ENCODE results near the gene PRMT1. TPM values are rescaled to one million over a fixed set of nuclear protein-coding genes. Genes with fewer than 3 reads are reported as not detected.
A peak's percentile ranks its signal among the peaks of the same experiment; 100 is the strongest.

The PRMT1 gene
- total and polyA plus RNA-seq, 2 of the 13 experiments (the other 11 are each of a cell fraction or from before 2014, with no cell fraction given), result 324 to 374 TPM

- 0 out of 2 replicates have a peak, but pooled peaks have one; percentile 26 for TF ChIP-seq MIER2 (CRISPR knock-in tag; IDR thresholded peaks at IDR 0.05)
- TF ChIP-seq PHF21A (CRISPR knock-in tag; IDR thresholded peaks at IDR 0.05), result no peak
- TF ChIP-seq ZNF431 (CRISPR knock-in tag; IDR thresholded peaks at IDR 0.05; ENCODE audit: borderline replicate concordance, low read depth), result no peak
- TF ChIP-seq, protein P1, sequence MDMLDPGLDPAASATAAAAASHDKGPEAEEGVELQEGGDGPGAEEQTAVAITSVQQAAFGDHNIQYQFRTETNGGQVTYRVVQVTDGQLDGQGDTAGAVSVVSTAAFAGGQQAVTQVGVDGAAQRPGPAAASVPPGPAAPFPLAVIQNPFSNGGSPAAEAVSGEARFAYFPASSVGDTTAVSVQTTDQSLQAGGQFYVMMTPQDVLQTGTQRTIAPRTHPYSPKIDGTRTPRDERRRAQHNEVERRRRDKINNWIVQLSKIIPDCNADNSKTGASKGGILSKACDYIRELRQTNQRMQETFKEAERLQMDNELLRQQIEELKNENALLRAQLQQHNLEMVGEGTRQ (IDR thresholded peaks at IDR 0.05; ENCODE audit: low read depth, low read length), result peak; percentile 26; the same call in 1 of the 2 replicates
- TF ChIP-seq, protein P1 (CRISPR knock-in tag; IDR thresholded peaks at IDR 0.05; ENCODE audit: borderline replicate concordance), result peak; percentile 60
- peak; percentile 98 for TF ChIP-seq THAP11 (CRISPR knock-in tag; IDR thresholded peaks at IDR 0.05)
- TF ChIP-seq SOX5 (CRISPR knock-in tag; IDR thresholded peaks at IDR 0.05; ENCODE audit: borderline replicate concordance), result peak; percentile 33; the same call in 1 of the 2 replicates
- no peak for TF ChIP-seq ZNF354B (CRISPR knock-in tag; IDR thresholded peaks at IDR 0.05)
- TF ChIP-seq KMT2A (CRISPR knock-in tag; IDR thresholded peaks at IDR 0.05), result peak; percentile 22; the same call in 1 of the 2 replicates
- TF ChIP-seq, protein P2, sequence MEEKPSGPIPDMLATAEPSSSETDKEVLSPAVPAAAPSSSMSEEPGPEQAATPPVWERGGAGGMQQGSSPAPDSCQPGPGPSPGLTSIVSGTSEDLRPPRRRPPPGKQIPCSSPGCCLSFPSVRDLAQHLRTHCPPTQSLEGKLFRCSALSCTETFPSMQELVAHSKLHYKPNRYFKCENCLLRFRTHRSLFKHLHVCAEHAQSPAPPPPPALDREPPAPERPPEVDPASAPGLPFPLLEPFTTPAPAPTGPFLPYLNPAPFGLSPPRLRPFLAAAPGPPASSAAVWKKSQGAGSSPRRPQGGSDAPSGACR (CRISPR knock-in tag; IDR thresholded peaks at IDR 0.05), result peak; percentile 48; the same call in 1 of the 2 replicates
- TF ChIP-seq, protein P3, sequence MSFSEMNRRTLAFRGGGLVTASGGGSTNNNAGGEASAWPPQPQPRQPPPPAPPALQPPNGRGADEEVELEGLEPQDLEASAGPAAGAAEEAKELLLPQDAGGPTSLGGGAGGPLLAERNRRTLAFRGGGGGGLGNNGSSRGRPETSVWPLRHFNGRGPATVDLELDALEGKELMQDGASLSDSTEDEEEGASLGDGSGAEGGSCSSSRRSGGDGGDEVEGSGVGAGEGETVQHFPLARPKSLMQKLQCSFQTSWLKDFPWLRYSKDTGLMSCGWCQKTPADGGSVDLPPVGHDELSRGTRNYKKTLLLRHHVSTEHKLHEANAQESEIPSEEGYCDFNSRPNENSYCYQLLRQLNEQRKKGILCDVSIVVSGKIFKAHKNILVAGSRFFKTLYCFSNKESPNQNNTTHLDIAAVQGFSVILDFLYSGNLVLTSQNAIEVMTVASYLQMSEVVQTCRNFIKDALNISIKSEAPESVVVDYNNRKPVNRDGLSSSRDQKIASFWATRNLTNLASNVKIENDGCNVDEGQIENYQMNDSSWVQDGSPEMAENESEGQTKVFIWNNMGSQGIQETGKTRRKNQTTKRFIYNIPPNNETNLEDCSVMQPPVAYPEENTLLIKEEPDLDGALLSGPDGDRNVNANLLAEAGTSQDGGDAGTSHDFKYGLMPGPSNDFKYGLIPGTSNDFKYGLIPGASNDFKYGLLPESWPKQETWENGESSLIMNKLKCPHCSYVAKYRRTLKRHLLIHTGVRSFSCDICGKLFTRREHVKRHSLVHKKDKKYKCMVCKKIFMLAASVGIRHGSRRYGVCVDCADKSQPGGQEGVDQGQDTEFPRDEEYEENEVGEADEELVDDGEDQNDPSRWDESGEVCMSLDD (CRISPR knock-in tag; IDR thresholded peaks at IDR 0.05; ENCODE audit: borderline replicate concordance), result peak; percentile 87; the same call in 1 of the 2 replicates
- TF ChIP-seq NCOA1 (CRISPR knock-in tag; IDR thresholded peaks at IDR 0.05), result peak; percentile 67; the same call in 1 of the 2 replicates
- no peak for TF ChIP-seq BORCS8-MEF2B (CRISPR knock-in tag; IDR thresholded peaks at IDR 0.05)
- peak; percentile 62; the same call in 1 of the 2 replicates for TF ChIP-seq ZNF33B (CRISPR knock-in tag; IDR thresholded peaks at IDR 0.05)
- peak; percentile 59; the same call in 1 of the 2 replicates for TF ChIP-seq KDM5A (IDR thresholded peaks at IDR 0.05; ENCODE audit: borderline replicate concordance, low read length)
- peak; percentile 53; the same call in 1 of the 2 replicates for TF ChIP-seq ZNF790 (CRISPR knock-in tag; IDR thresholded peaks at IDR 0.05; ENCODE audit: borderline replicate concordance)
- no peak for TF ChIP-seq ZZZ3 (CRISPR knock-in tag; IDR thresholded peaks at IDR 0.05; ENCODE audit: borderline replicate concordance)
- TF ChIP-seq ZNF124 (CRISPR knock-in tag; IDR thresholded peaks at IDR 0.05), result peak; percentile 22; the same call in 1 of the 2 replicates
- TF ChIP-seq ZNF704 (CRISPR knock-in tag; IDR thresholded peaks at IDR 0.05; ENCODE audit: borderline replicate concordance), result 0 out of 2 replicates have a peak, but pooled peaks have one; percentile 74
- TF ChIP-seq HIVEP1 (CRISPR knock-in tag; IDR thresholded peaks at IDR 0.05), result 0 out of 2 replicates have a peak, but pooled peaks have one; percentile 23
- peak; percentile 47 for TF ChIP-seq RBM39 (IDR thresholded peaks at IDR 0.05; ENCODE audit: low read depth, low read length, poor library complexity, severe bottlenecking)
- TF ChIP-seq HMG20A (CRISPR knock-in tag; IDR thresholded peaks at IDR 0.05; ENCODE audit: borderline replicate concordance), result no peak
These were observed 35.2 kb upstream of the PRMT1 start, which contains the start of gene SCAF1 (continued) for GRCh38 chr19:49641688-49642491.

Data from HepG2 (cell line).